Posterior cingulate gyrus (tissue), 11 donors: Measurements from ENCODE around the gene ZNF723.
"Not testable (repeated sequence)": the region's sequence is repeated elsewhere in the genome, so short reads cannot be mapped to it uniquely, and the experiment has no call there.

Experiments used
- DNase-seq, 10 donors: peaks; one replicate each; pipeline versions ENCODE4 v3.0.0 to v3.0.0-alpha.2; 2020 to 2021; ENCODE audit warnings: mixed read lengths in 3 of 10
- intact Hi-C: fragments of 100-400 bp; cut with DNase I; formaldehyde crosslinking; loops from one replicate; pipeline ENCODE4 v1.15.1; 2023

Gene ZNF723

DNA sequence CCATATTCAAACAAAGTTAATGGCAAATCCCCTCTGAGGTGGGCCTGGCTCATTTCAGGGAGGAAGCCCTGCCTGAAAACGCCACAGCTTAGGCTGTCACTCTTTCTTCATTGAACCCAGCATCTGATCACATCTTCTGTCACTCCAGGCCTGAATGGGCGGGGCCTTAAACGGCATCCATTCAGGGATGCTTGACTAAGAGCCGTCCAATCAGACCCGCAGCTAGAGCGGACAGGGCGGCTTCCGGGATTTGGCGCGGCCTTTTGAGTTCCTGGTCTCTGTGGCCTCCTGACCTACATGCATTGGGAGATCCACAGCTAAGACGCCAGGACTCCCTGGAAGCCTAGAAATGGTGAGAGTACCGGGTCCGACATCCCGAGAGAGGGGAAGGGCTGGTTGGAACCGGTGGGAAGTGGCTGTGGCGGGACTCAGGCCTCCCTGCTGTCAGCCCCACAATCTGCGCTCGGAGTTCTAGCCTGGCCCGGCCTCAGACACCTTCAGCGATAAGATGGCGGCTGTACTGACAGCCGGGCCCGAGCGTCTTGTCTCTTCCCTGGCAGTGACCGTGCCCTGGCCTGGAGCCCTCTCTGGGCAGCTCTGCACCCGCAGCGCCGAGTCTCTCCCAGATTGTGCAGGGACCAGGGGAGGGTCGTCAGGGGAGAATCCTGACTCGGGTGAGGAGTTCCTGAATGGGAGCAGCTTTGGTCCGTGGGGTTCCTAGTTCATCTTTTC, at the start of gene ZNF723:
Gene ZNF723, plus strand, starts transcription at position 261 of the 732 bp plus-strand sequence. Its CDS starts 89 bp downstream, at position 350.
- intact Hi-C loops = no loop called here
- DNase-seq = no peak

DNA sequence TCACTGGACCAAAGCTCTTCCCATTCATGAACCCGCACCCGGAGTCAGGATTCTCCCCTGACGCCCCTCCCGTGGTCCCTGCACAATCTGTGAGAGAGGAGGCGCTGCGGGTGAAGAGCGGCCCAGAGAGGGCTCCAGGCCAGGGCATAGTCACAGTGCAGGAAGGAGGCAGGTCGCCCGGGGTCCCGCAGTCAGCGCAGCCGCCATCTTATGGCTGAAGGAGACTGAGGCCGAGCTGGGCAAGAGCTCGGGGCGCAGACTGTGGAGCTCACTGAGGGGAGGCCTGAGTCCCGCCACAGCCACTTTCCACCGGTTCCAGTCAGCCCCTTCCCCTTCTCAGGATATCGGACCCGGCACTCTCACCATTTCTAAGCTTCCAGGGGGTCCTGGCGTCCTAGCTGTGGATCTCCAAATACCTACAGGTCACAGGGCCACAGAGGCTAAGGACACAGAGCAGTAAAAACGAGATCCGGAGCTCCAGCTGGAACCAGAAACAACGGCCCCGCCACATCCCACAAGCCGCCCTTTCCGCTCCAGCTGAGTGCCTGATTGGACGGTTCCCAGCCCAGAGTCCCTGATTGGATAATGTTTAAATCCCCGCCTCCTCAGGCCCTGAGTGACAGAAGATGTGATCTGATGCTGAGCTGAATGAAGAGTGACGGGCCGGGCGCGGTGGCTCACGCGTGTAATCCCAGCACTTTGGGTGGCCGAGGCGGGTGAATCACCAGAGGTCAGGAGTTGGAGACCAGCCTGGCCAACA, 48.3 kb upstream of the ZNF723 start, which contains the start of gene ZNF99:
Gene ZNF99, minus strand, starts transcription at position 501 of the 760 bp plus-strand sequence. Its CDS starts 135 bp downstream, at position 366.
- peak; percentile 33 to 92 (median 64) for DNase-seq
- intact Hi-C loops = no loop called here

DNA sequence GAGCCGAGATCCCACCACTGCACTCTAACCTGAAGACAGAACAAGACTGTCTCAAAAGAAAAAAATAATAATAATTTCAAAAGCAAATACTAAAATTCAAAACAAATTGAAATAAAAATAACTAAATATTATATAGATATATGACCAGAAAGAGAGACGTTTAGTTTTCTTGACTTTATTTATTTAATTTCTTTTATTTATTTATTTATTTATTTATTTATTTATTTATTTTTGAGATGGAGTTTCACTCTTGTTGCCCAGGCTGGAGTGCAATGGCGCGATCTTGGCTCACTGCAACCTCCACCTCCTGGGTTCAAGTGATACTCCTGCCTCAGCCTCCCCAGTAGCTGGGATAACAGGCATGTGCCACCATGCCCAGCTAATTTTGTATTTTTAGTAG, 39.2 kb upstream of the ZNF723 start:
- DNase-seq, intact Hi-C loops: not testable (repeated sequence)

DNA sequence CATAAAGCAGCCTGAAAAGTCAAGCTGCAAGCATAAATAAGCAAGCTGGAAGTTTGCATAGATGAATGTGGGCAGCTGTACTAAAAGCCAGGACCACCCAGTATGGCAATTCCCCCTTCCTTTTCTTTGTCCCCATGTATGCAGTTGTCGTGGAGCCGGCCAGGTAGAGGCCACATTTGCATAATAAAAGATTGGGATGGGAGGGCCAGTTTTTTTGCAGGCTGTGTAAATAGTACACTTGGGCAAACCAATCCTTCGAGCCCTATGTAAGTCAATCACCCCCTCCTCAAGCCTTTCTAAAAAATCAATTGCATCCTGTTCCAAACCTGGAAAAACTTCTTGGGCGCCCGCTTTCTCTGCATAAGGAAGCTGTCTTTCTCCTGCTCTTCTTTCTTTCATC, 35.1 kb upstream of the ZNF723 start:
- intact Hi-C loops = no loop called here
- no peak for DNase-seq

DNA sequence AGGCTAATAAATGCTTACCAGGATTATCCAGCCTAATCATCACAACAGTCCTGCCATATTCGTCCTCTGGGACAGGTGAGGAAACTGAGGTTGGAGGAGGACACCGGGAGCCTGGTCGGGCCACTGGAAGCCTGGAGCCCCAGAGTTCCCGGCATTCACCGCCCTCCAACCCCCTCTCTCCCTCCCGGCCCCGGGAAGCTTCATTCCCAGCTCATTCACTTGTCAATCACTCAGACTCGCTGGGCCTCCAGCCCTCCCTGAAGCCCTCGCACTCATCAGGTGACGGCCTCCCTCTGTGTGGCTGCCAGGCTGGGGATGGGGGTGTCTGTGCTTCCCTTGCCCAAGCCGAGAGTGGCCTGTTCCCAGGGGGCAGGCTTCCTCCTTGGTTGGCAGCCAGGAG, 25.7 kb upstream of the ZNF723 start:
- DNase-seq = no peak
- intact Hi-C loops = no loop called here

DNA sequence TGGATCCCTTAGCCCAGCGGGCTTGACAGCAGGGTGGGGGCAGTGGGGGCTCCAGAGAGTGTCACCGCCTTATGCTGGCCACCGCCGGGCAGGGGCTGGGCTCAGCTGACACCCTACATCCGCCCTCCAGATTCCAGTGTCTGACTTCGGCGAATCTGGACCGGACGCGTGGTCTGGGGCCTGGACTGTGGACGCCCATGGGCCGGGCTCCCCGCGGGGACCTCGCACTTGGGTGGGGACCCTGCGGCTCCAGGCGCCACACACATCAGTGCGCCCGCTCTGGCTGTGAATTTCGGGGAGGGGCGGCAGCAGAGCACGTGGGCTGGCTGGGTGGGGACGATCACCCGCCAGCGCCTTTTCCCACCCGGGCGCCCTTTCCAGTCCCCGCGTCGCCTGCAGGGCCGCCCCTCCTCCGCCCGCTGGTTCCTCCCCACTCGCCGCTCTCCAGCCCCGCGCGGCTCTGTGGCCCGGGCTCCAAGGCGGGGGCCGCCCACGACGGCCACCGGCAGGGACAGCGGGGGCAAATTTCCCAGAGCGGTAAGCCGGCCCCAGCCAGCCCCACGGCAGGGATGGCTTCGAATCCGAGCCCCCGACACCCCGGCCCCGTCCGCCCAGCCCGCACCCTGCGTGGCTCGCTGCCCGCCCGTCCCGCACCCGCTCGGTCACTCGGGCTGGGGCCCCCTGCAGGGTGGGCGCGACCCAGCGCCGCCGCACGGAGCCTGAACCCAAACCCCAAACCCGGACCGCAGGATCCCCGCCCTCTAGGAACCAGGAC, 24.8 kb upstream of the ZNF723 start:
- intact Hi-C loops = no loop called here
- DNase-seq = no peak

DNA sequence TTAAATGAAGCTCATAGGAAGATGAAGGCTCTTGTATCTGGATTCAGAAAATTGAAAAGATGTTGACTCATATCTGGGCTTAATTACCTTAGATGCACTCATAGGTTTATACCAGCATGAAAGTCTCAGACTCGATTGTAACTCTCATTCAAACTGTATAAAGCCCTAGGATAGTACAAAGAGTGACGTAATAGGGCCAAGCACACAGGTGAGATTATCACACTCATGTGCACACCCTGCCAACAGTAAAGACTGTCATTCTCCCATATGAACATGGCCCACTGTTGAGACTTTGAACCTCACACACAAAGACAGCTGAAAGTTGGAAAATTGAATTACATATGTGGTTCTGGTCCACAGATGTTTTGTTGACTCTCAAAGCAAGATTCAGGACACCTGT, 18.0 kb upstream of the ZNF723 start:
- intact Hi-C loops = no loop called here
- no peak for DNase-seq

DNA sequence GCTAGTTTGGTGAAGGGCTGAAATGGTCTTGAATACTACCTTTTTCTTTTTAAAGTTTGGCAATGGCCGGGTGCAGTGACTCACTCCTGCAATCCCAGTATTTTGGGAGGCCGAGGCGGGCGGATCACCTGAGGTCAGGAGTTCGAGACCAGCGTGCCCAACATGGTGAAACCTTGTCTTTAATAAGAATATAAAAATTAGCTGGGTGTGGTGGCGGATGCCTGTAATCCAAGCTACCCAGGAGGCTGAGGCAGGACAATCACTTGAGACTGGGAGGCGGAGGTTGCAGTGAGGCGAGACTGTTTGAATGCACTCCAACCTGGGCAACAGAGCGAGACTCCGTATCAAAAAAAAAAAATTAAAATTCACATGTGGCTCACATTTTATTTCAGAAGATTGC, 880 bp upstream of the ZNF723 start:
- no peak for DNase-seq
- intact Hi-C loops = no loop called here

DNA sequence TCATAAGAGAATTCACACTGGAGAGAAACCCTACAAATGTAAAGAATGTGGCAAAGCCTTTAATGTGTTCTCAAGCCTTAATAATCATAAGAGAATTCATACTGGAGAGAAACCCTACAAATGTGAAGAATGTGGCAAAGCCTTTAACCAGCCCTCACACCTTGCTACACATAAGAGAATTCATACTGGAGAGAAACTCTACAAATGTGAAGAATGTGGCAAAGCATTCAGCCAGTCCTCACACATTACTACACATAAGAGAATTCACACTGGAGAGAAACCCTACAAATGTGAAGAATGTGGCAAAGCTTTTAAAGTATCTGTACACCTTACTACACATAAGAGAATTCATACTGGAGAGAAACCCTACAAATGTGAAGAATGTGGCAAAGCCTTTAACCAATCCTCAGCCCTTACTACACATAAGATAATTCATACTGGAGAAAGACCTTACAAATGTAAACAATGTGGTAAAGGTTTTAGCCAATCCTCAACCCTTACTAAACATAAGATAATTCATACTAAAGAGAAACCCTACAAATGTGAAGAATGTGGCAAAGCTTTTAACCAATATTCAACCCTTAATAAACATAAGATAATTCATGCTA, 25.7 kb downstream of the ZNF723 start:
- intact Hi-C loops, DNase-seq: not testable (repeated sequence)

DNA sequence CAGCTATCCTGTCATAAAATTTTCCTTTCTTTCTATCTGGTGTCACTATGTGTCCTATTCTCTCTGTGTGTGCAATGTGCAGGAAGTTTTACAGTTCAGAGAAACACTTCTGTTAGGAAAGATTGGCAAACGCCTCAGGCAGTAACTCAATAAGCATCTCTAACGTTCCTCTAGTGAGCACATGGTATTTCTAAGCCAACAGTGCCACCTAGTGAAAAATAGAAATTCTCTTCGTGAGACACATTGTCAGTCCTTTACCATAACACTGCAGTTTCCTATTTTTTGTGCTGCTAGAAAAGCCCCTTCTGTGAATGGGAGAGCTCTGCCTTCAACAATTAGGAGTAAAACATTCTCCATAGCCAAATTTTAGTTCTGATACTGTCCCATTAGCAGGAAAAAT, 50.7 kb downstream of the ZNF723 start:
- DNase-seq = no peak
- intact Hi-C loops = no loop called here

DNA sequence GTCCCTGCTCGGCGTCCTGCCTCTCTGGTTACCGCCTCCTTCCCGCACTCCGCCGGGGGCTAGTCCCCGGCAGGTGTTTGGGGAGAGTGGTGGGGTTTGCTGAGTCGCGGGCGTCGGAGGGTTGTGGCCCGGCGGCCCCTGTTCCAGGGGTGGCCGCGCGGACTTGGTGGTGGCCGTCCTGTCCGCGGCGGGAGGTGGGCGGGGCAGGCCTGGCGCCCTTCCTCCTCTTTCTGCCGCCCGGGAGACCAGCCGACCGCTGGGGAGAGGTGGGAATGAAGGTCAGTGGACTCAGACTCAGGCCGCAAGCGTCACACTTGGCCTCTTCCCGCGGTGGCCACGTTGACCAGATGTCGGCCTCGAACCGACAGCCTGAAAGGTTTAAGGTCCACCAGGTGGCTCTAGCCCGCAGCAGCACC, 61.8 kb downstream of the ZNF723 start:
- intact Hi-C loops = no loop called here
- peak in 1 of 10 donors; percentile 74 for DNase-seq

DNA sequence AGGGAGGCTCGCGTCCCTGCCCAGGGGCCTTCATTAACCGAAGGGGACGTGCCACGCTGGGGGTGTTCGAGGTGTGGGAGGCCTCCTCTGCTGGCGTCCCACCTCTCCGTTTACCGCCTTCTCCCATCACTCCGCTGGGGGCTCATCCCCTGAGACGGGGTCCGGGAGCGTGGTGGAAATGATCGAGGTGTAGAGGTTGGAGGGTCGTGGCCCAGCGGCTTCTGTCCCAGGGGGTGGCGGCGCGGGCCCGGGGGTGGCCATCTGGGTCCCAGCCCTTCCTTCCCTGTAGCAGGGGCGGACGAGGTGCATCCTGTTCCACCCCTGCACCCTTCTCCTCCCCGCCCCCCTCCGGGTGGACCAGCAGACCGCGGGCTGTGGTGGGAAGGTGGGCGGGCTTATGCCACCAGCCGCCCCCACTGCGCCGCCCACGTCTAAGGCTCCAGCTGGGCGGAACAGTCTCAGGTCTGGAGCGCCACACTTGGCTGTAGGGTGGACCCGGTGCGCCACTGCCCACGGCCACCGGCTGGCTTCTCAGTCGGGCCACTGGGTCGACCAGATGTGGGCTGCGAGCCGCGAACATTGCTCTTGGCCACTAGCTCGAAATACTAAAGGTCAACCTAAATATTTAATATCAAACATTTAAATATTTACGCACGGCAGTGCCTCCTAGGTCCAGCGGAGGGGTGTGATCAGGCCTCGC, 69.5 kb downstream of the ZNF723 start:
- intact Hi-C loops = no loop called here
- peak in 2 of 10 donors; percentile 75 to 83 for DNase-seq
